Activated CD4-positive, CD25-positive, alpha-beta regulatory T cell treated with anti-CD3 and anti-CD28 coated beads, Interleukin-2, amount 50 U/mL, for 24 hours (primary cell): ENCODE results near the gene HIRIP3.

Experiments
- ATAC-seq, 2 donors: fragments of 150-1000 bp; cut with Tn5 transposase; one replicate each; pipeline ENCODE4 v1.10.0; 2021; ENCODE audit warnings: mild to moderate bottlenecking in 1 of 2, moderate library complexity in 1 of 2

The HIRIP3 gene

GRCh38 chr16:29996766-29997250 is 1.4 kb upstream of the HIRIP3 start:
- ATAC-seq = no peak

- ATAC-seq = peak; percentile 99
Measured at GRCh38 chr16:29995911-29996765, 721 bp upstream of the HIRIP3 start, which contains the start of gene INO80E. INO80E (plus strand) TSS chr16:29996241; CDS start chr16:29996311, 70 bp downstream.

- peak in 1 of 2 donors; percentile 40 for ATAC-seq
Measured at GRCh38 chr16:29994600-29995323, 655 bp downstream of the HIRIP3 start.

- no peak for ATAC-seq
Measured at GRCh38 chr16:29993903-29994599, 1.4 kb downstream of the HIRIP3 start.

GRCh38 chr16:29993191-29993902 is 2.1 kb downstream of the HIRIP3 start:
- ATAC-seq = no peak

- ATAC-seq = no peak
Measured at GRCh38 chr16:29992344-29992967, 3.0 kb downstream of the HIRIP3 start.

- no peak for ATAC-seq
Measured at GRCh38 chr16:29991571-29991904, 3.9 kb downstream of the HIRIP3 start.

- no peak for ATAC-seq
Measured at GRCh38 chr16:29990883-29991570, 4.4 kb downstream of the HIRIP3 start.

- ATAC-seq = no peak
Measured at GRCh38 chr16:29990034-29990433, 5.4 kb downstream of the HIRIP3 start.

- no peak for ATAC-seq
Measured at GRCh38 chr16:29989111-29989858, 6.1 kb downstream of the HIRIP3 start.

GRCh38 chr16:29988346-29989075 is 6.9 kb downstream of the HIRIP3 start:
- ATAC-seq = no peak

- ATAC-seq = no peak
Measured at GRCh38 chr16:29987371-29988085, 7.9 kb downstream of the HIRIP3 start.

GRCh38 chr16:29986931-29987330 is 8.5 kb downstream of the HIRIP3 start:
- no peak for ATAC-seq

- no peak for ATAC-seq
Measured at GRCh38 chr16:29986231-29986630, 9.2 kb downstream of the HIRIP3 start.

- no peak for ATAC-seq
Measured at GRCh38 chr16:29985271-29985811, 10.1 kb downstream of the HIRIP3 start.

- no peak for ATAC-seq
Measured at GRCh38 chr16:29984764-29985147, 10.7 kb downstream of the HIRIP3 start.

- ATAC-seq = no peak
Measured at GRCh38 chr16:29984137-29984763, 11.2 kb downstream of the HIRIP3 start.

- no peak for ATAC-seq
Measured at GRCh38 chr16:29983420-29984136, 11.8 kb downstream of the HIRIP3 start.
